H1 (cell line): ENCODE results near the gene BMPR1A. TPM values are rescaled to one million over a fixed set of nuclear protein-coding genes. Genes with fewer than 3 reads are reported as not detected.

Experiments used
- CTCF ChIA-PET: fragments of 300-600 bp; sonication (Branson Sonifier 250); formaldehyde crosslinking; loops from one replicate; lab custom pipeline; 2021; ENCODE audit not compliant: partially characterized antibody; lab: Charles Lee
- POLR2A ChIA-PET: fragments of 300-600 bp; sonication (Branson Sonifier 250); formaldehyde crosslinking; loops from one replicate; lab custom pipeline; 2021; ENCODE audit warnings: inconsistent platforms; ENCODE audit not compliant: partially characterized antibody; lab: Charles Lee
- DNase-seq, 2 experiments: peaks; one replicate each; pipeline versions ENCODE4 v3.0.0 to v3.0.0-alpha.2; 2010 to 2022; ENCODE audit warnings: low spot score in 2 of 2, low read depth in 1 of 2, mixed read lengths in 1 of 2
- FAIRE-seq: peaks from 2 replicates; lab custom pipeline; 2011; peaks lifted over from hg19 to GRCh38; lab: Jason Lieb, UNC
- H2AFZ ChIP-seq: 2 replicates; pipeline ENCODE4 v1.8.1; 2012; ENCODE audit warnings: low read length, inconsistent platforms
- H2AK5ac ChIP-seq: 2 replicates; pipeline ENCODE4 v1.6.1; 2013; ENCODE audit warnings: low read depth, low read length
- H2BK120ac ChIP-seq: replicated peaks from 2 replicates; pipeline ENCODE3; 2013; ENCODE audit warnings: low read depth, low read length, inconsistent platforms
- H2BK12ac ChIP-seq: 2 replicates; pipeline ENCODE4 v1.6.1; 2013; ENCODE audit warnings: low read depth, low read length
- H2BK15ac ChIP-seq: 2 replicates; pipeline ENCODE4 v1.6.1; 2013; ENCODE audit warnings: low read length
- H2BK20ac ChIP-seq: 2 replicates; pipeline ENCODE4 v1.6.1; 2013; ENCODE audit warnings: low read length
- H2BK5ac ChIP-seq: 2 replicates; pipeline ENCODE4 v1.6.1; 2013; ENCODE audit warnings: low read depth, low read length
- H3K14ac ChIP-seq: 2 replicates; pipeline ENCODE4 v1.6.1; 2013; ENCODE audit warnings: inconsistent platforms; ENCODE audit not compliant: insufficient read length
- H3K18ac ChIP-seq: 2 replicates; pipeline ENCODE4 v1.6.1; 2013; ENCODE audit warnings: low read length; ENCODE audit errors: extremely low read depth
- H3K23ac ChIP-seq: 2 replicates; pipeline ENCODE4 v1.6.1; 2013; ENCODE audit warnings: inconsistent platforms; ENCODE audit not compliant: insufficient read length
- H3K23me2 ChIP-seq: 2 replicates; pipeline ENCODE4 v1.6.1; 2013; ENCODE audit warnings: low read depth, low read length
- H3K27ac ChIP-seq: 2 replicates; pipeline ENCODE4 v1.6.1; 2011; ENCODE audit warnings: low read depth, low read length, inconsistent platforms
- H3K27me3 ChIP-seq, 4 experiments: replicated peaks in 1 of 4; 1 replicate in 1 of 4; 2 replicates in 3 of 4; pipeline versions ENCODE4 v1.6.1 to v1.8.1; 2011 to 2013; ENCODE audit warnings: low read length in 3 of 4, mild to moderate bottlenecking in 3 of 4, inconsistent platforms in 2 of 4, mixed read lengths in 2 of 4, moderate library complexity in 1 of 4; ENCODE audit not compliant: control insufficient read depth in 3 of 4, insufficient read depth in 3 of 4; ENCODE audit errors: extremely low read depth in 1 of 4
- H3K36me3 ChIP-seq, 4 experiments: 2 replicates each; pipeline versions ENCODE4 v1.6.1 to v1.8.1; 2011 to 2013; ENCODE audit warnings: mild to moderate bottlenecking in 4 of 4, low read length in 3 of 4, moderate library complexity in 2 of 4, control low read depth in 1 of 4, inconsistent platforms in 1 of 4; ENCODE audit not compliant: insufficient read depth in 4 of 4, control insufficient read depth in 2 of 4
- H3K4ac ChIP-seq: replicated peaks from 2 replicates; pipeline ENCODE3; 2013; ENCODE audit warnings: low read length, low read depth, mixed read lengths, inconsistent platforms; ENCODE audit not compliant: insufficient read length
- H3K4me1 ChIP-seq, 4 experiments: replicated peaks in 1 of 4; 1 replicate in 1 of 4; 2 replicates in 3 of 4; pipeline versions ENCODE4 v1.6.1 to v1.8.1; 2011 to 2013; ENCODE audit warnings: low read length in 3 of 4, inconsistent platforms in 2 of 4, mixed read lengths in 1 of 4; ENCODE audit not compliant: insufficient read depth in 4 of 4, control insufficient read depth in 3 of 4
- H3K4me2 ChIP-seq, 2 experiments: 2 replicates each; pipeline versions ENCODE4 v1.6.1 to v1.8.1; 2011 to 2013; ENCODE audit warnings: low read depth in 2 of 2, low read length in 2 of 2, control low read depth in 1 of 2, inconsistent platforms in 1 of 2, mild to moderate bottlenecking in 1 of 2; ENCODE audit not compliant: insufficient read depth in 1 of 2
- H3K4me3 ChIP-seq, 4 experiments: fragments of 200-600, 300-600 bp in 1 of 4; sonication (generic), shearing (Covaris generic), sonication (Bioruptor Twin) in 1 of 4; 2 replicates each; pipeline versions ENCODE4 v1.5.1 to v1.8.1; 2011 to 2016; ENCODE audit warnings: low read length in 4 of 4, low read depth in 3 of 4, control low read depth in 2 of 4, inconsistent platforms in 2 of 4, mild to moderate bottlenecking in 2 of 4, mixed read lengths in 1 of 4, moderate library complexity in 1 of 4; ENCODE audit not compliant: insufficient read depth in 2 of 4; ENCODE audit errors: extremely low read depth in 1 of 4
- H3K56ac ChIP-seq: replicated peaks from 2 replicates; pipeline ENCODE3; 2013; ENCODE audit warnings: low read depth, mild to moderate bottlenecking, mixed read lengths, low read length, inconsistent platforms; ENCODE audit not compliant: insufficient read length
- H3K79me1 ChIP-seq: 2 replicates; pipeline ENCODE4 v1.6.1; 2013; ENCODE audit warnings: low read depth, low read length, control low read depth
- H3K79me2 ChIP-seq, 2 experiments: 2 replicates each; pipeline versions ENCODE4 v1.6.1 to v1.8.1; 2012 to 2013; ENCODE audit warnings: low read length in 2 of 2, mild to moderate bottlenecking in 2 of 2, inconsistent platforms in 1 of 2; ENCODE audit not compliant: insufficient read depth in 2 of 2, control insufficient read depth in 1 of 2
- H3K9ac ChIP-seq, 4 experiments: replicated peaks in 1 of 4; 1 replicate in 1 of 4; 2 replicates in 3 of 4; pipeline versions ENCODE4 v1.6.1 to v1.8.1; 2011 to 2013; ENCODE audit warnings: low read depth in 3 of 4, low read length in 3 of 4, control low read depth in 2 of 4, mild to moderate bottlenecking in 2 of 4, moderate library complexity in 2 of 4, inconsistent platforms in 1 of 4; ENCODE audit errors: extremely low read depth in 1 of 4
- H3K9me3 ChIP-seq, 2 experiments: 2 replicates each; pipeline versions ENCODE4 v1.6.1 to v1.8.1; 2012 to 2013; ENCODE audit warnings: mild to moderate bottlenecking in 2 of 2, moderate library complexity in 2 of 2, control low read depth in 1 of 2, inconsistent platforms in 1 of 2, low read depth in 1 of 2, low read length in 1 of 2, mixed read lengths in 1 of 2; ENCODE audit not compliant: insufficient read depth in 2 of 2
- H4K20me1 ChIP-seq, 2 experiments: replicated peaks in 1 of 2; 2 replicates each; pipeline versions ENCODE3 to v1.8.1; 2011 to 2013; ENCODE audit warnings: inconsistent platforms in 2 of 2, low read length in 2 of 2, mild to moderate bottlenecking in 1 of 2; ENCODE audit not compliant: insufficient read depth in 2 of 2, control insufficient read depth in 1 of 2
- H4K5ac ChIP-seq: 2 replicates; pipeline ENCODE4 v1.6.1; 2013; ENCODE audit warnings: low read length, low read depth, mixed read lengths, inconsistent platforms; ENCODE audit not compliant: insufficient read length
- H4K8ac ChIP-seq: 2 replicates; pipeline ENCODE4 v1.8.0; 2013; ENCODE audit warnings: mild to moderate bottlenecking, moderate library complexity, low read length, inconsistent platforms; ENCODE audit not compliant: insufficient read depth; ENCODE audit errors: extremely low read depth
- H4K91ac ChIP-seq: replicated peaks from 2 replicates; pipeline ENCODE3; 2013; ENCODE audit warnings: low read length, mixed read lengths, inconsistent platforms; ENCODE audit not compliant: insufficient read length
- JUND ChIP-seq: IDR thresholded peaks from 2 replicates; pipeline ENCODE4 v1.6.1; 2011; ENCODE audit warnings: mild to moderate bottlenecking, improper control_type of control experiment, low read length
- SAP30 ChIP-seq: fragments of 300-600 bp; sonication (generic); IDR thresholded peaks from 2 replicates; pipeline ENCODE4 v1.7.1; 2012; ENCODE audit warnings: low read length, moderate library complexity, mild to moderate bottlenecking, inconsistent platforms; ENCODE audit not compliant: insufficient read depth, insufficient replicate concordance
- TAF7 ChIP-seq: optimal IDR thresholded peaks from 2 replicates; pipeline ENCODE3; 2011; ENCODE audit warnings: low read depth, mild to moderate bottlenecking, inconsistent platforms, low read length, moderate library complexity, borderline replicate concordance
- WGBS, 2 experiments: shearing (Covaris generic) in 1 of 2; methylation state at CpG; one replicate each; pipeline versions ENCODE4 v1.1.6 to v1.1.7; 2013 to 2015; ENCODE audit warnings: low lambda C conversion rate in 2 of 2, mixed read lengths in 2 of 2, inconsistent platforms in 1 of 2, low coverage in 1 of 2, missing lambda C conversion rate in 1 of 2; ENCODE audit not compliant: insufficient replicate concordance in 2 of 2, insufficient coverage in 1 of 2, insufficient read length in 1 of 2; ENCODE audit errors: extremely low coverage in 1 of 2, missing lambda C conversion rate in 1 of 2; 5-methylcytosine and 5-hydroxymethylcytosine counted together
- polyA plus RNA-seq, 7 experiments: library from polyadenylated mRNA; depleted of rRNA in 3 of 7; stranded (reverse) in 5 of 7; unstranded in 2 of 7; fragments of >200 nt in 5 of 7; fragments of 200-250 nt in 2 of 7; gene quantifications; 1 replicate in 5 of 7; 2 replicates in 1 of 7; 4 replicates in 1 of 7; pipeline versions ENCODE4 v1.2.1 to v1.2.3, GENCODE V29; 2011 to 2013; ENCODE audit warnings: missing spikeins in 2 of 7, mixed read lengths in 2 of 7
- total RNA-seq: library from RNA; stranded (reverse); fragmentation: NEBNext Ultra II Directional; extraction: Animal tissue kit (Norgen Biotek cat#: 25700); gene quantifications from 2 replicates; pipeline ENCODE4 v1.2.1, GENCODE V29; 2021
- TF ChIP-seq, protein P1 (sequence below): IDR thresholded peaks from 2 replicates; pipeline ENCODE4 v1.6.1; 2012; ENCODE audit warnings: inconsistent platforms

Gene BMPR1A
- total and polyA plus RNA-seq, 2 of the 8 experiments (the other 6 are each of a cell fraction or from before 2014, with no cell fraction given), result 34.4 to 129 TPM

DNA sequence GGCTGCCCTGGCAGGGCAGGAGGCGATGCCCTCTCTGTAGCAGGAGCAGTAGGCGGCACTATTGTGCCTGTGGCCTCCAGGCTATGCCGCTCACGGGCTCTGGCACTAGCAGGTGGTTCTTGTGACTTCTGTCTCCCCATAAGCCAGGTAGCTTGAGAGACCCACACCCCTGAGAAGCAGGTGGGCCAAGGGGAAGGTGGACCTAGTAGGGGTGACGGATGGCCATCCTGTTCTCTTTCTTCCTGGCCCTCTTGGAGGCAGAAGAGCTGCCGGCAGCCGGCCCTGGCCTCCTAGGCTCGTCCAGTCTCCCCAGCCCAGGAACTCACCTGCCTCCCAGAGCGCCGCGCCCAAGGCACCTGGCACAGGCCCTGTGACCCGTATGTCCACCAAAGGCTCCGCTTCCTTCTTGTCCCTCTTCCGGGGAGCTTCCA lies 185.6 kb downstream of the BMPR1A start:
- no peaks in the 10 kb centered on the region for H3K36me3 ChIP-seq
- H3K27me3 ChIP-seq, result peaks cover 0 to 3% (median 0%) of the 10 kb centered on the region in 4 experiments; a peak in 2 of 7 replicates
- H3K9me3 ChIP-seq, result no peaks in the 10 kb centered on the region
- H3K4me3 ChIP-seq, result no peak overlapping the region
- H2AFZ ChIP-seq, result no peak overlapping the region
- no peak overlapping the region for H2AK5ac ChIP-seq
- FAIRE-seq (no peak), DNase-seq (no peak)
- H3K9ac ChIP-seq, result no peak overlapping the region
- no peak overlapping the region for H4K91ac ChIP-seq
- no peak overlapping the region for H3K4ac ChIP-seq
- no peak overlapping the region for H2BK5ac ChIP-seq
- no peak overlapping the region for H3K4me2 ChIP-seq
- no peak overlapping the region for H3K14ac ChIP-seq
- ChIA-PET POLR2A (interaction anchor here (1.1 to 2.9 kb wide), 8 partner anchors 13 to 151 kb away, joined by 3 to 20 read pairs (median 5); partner anchors contain the start of genes ADIRF and SNCG), CTCF (interaction anchor here (0.6 to 26.4 kb wide), 14 partner anchors 8 to 257 kb away, joined by 3 to 975 read pairs (median 6); partner anchors contain the start of genes ADIRF, MMRN2 and SNCG)
- no peak overlapping the region for H2BK20ac ChIP-seq
- H4K5ac ChIP-seq, result no peak overlapping the region
- H3K56ac ChIP-seq, result no peak overlapping the region
- H3K79me1 ChIP-seq, result no peaks in the 10 kb centered on the region
- no peaks in the 10 kb centered on the region for H3K23me2 ChIP-seq
- WGBS, 2 experiments, result 94% methylated on average over 10 of the region's 14 CpGs; no CpG with 5 or more reads in 1 of the 2 experiments
- peak overlapping the region; percentile 87; the same call in 1 of the 2 replicates for H4K8ac ChIP-seq
- H3K27ac ChIP-seq, result no peak overlapping the region
- no peak overlapping the region for H3K23ac ChIP-seq
- H4K20me1 ChIP-seq, result no peaks in the 10 kb centered on the region
- H3K79me2 ChIP-seq, result no peaks in the 10 kb centered on the region
- H2BK120ac ChIP-seq, result no peak overlapping the region
- no peak overlapping the region for H2BK12ac ChIP-seq
- no peak overlapping the region for H3K18ac ChIP-seq
- peaks cover 2 to 5% (median 3%) of the 10 kb centered on the region in 4 experiments; a peak in 6 of 7 replicates for H3K4me1 ChIP-seq
- 0 out of 2 replicates have a peak overlapping the region, but pooled peaks have one; percentile 72 for H2BK15ac ChIP-seq
- TF ChIP-seq JUND, result no peak
- TF ChIP-seq SAP30, result no peak
- TF ChIP-seq TAF7, result no peak
- TF ChIP-seq, protein P1, sequence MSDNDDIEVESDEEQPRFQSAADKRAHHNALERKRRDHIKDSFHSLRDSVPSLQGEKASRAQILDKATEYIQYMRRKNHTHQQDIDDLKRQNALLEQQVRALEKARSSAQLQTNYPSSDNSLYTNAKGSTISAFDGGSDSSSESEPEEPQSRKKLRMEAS, result no peak
